GM19455 (cell line): ENCODE measurements around the gene GH2.

Experiments
- ATAC-seq: cut with Tn5 transposase; IDR thresholded peaks from one replicate; pipeline ENCODE4 v1.9.1; 2021; ENCODE audit not compliant: unreplicated experiment

Gene GH2

DNA sequence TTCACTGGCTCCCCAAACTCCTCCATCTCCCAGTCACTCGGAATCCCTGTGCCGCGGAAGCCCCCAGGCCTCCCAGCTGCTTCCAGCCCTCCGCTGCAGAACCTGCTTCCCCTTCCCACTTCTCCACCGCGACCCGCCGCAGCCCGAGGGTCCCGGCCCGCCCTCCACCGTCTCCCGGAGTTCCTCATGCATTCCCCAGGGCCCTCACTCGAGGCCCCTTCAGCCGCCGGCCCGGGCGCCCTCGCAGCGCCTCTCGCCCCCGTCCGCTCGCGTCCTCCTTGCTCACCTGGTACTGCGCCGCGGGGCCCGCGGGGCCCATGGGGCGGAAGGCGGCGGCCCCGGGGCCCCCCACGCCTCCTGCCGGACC, 39.6 kb downstream of the GH2 start:
- peak; percentile 31 for ATAC-seq

DNA sequence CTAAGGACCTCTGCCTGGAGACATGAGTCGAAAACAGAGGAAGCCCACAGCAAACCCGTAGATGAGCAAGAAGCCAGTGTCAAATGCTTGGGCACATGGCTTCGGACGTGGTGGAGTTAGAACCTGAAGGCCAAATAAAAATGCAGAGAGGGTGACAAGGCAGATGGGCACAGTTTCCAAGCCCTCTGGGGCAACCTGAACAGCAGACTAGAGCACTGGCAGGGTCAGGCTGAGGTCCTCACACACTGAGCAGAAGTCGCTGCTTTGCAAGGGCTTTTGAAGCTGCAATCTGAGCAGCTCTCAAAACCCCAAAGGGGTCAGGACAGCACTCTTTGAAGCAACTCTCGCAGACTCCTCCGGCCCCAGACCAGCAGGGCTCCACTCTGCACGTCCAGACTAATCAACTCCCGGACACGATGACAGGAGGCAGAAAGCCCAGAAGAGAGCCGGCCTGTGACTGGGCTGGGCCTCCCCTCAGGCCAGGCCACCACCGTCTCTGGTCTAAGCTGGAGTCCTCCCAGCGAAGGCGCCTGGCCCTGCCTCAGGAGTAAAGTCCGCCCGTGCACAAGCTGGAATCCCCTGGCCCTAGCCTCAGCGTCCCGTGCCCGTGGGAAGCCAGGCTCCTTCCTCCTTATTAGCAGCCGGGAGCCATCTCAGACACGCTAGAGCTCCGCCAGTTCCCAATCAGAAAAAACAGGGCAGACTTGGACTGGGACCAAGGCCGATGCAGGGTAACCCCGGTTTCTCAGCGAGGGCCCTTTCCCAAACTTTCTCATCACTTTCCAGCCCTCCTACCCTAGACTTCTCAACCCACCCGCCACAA, 40.2 kb downstream of the GH2 start:
- ATAC-seq = no peak

DNA sequence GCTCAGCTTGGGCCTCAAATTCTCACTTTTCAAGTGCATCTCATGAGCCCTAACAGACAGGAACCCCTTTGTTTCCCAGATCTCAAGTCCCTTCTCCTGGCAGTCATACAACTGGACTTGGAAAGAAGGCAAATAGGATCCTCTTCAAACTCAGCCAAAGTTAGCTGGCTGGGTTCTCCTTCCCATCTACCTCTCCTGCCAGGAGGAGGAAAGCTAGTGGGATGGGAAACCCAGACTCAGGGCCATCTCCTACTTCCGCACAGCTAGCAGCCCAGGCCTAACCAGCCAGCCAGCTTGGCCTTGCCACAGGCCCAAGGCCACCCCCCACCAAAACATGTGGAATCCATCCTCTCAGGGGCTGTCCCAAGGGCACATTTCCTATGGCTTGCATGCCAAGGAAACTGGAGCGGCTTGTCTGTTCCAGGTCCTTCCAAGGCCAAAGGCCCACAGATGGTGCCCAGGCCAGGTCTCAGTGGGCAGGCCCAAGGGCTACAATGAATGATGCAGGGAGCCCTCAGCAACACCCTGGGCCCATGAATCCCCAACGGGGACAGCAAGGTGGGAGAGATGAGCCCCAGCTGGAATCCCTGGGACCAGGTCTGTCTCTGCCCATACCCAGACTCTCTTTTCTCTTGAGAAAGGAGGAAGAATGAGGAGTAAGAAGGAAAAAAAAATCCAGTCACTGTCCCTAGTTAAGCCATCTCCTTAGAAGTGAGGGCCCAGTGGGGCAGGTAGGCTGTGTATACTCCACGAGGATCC, 41.0 kb downstream of the GH2 start:
- ATAC-seq = no peak

DNA sequence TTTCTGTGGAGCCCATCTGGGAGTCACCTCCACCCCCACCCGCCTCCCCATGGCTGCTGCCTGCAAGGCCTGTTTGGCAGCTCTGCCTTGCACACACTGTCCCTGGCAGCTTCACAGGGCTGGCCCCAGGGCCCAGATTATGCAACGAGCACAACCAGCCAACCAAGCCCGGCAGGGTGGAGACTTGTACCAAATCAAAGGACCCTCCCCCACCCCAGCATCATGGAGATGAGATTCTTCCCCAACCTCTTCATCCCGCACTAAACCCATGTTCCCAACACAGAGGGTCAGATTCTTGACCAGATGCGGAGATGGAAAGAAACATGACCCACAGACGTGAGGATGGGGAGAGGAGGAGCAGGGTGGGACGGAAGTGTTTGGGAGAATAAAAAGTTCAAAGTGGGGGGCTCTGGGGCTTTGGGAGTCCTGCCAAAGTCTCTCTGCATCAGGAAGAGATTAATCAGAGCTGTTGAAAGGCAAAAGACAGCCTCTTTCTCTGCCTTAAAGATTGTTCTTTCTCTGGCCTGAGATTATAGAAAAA, 43.0 kb downstream of the GH2 start:
- no peak for ATAC-seq

DNA sequence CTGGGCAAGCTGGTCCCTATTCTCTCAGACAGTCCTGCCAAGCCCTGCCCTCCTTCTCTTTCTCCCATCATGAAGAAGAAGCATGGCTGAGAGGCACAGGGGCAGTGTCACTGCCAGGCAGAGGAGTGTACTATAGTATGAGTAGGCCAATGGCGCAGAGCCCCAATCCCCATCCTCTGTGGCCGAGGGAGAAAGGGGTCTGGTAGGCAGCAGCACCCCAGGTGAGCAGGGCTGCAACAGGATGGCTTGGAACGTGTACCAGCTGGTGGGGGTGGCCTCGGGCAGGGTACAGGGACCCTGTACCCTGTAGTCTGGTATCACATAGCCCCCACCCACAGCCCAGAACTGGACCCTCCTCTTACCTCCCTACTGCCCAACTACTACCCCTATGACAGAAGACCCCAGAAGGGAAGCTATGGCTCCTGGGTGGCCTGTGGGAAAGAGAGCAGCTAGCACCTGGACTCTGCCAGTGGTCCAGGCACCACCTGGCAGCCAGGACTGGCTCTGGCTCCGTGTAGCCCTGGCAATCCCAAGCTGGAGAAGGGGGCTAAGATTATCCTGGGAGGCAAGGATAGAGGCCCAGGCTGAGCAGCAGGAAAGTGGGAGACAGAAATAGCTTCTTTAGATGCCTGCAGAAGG, 43.7 kb downstream of the GH2 start:
- ATAC-seq = no peak

DNA sequence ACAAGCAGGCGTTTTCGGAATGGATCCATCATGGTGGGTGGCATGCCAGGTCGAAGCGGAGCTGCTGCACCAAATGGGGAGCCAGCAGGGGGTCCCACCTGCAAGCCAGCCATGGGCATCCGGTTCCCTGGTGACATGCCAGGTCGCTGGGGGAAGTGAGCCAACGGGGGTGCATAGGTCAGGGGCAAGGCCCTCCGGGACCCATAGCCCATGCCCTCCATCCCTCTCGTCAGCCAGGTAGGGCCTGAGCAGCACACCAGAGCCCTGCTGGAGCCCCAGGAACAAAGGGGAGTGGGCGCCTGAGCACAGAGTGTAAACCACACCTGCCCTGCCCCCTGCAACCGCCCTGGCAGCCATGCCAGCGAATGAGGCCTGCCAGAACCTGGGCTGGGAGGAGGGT, 44.3 kb downstream of the GH2 start:
- no peak for ATAC-seq

DNA sequence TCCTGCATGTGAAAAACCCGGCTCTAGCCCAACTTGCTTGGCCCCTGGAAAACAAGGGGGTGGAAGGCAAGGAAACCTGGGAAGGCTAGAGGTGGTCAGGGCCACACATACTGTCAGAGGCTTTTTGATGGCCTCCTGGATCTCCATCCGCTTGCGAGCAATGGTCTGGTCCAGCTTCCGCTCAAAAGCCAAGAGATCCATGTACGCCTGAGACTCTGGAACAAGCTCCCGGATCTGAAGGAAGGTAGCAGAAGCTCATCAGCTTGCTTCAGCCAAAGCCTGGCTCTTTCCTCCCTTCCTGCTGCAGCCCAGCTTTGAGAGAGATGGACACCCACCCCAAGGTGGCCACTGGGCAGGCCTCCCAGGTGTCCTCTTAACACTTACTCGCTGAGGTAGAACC, 44.9 kb downstream of the GH2 start:
- ATAC-seq = no peak

DNA sequence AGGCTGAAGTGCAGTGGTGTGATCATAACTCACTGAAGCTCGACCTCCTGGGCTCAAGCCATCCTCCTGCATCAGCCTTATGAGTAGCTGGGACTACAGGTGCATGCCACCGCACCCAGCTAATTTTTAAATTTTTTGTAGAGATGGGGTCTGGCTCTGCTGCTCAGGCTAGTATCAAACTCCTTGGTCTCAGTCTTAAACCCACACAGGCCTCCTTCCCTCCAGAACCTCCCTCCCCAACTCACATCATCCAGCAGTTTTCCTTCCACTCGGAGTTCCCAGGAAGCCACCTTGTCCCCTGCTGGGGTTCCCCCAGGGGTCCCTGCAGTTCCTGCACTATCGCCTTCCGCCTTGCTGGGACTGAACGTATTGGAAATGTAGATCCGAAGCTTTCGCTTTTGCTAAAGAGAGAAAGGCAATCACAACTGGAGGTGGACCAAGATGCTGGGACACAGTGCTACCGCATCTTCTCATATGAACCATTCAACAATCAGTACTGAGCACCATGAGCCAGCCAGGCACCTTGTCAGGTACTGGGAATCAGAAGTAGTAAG, 46.5 kb downstream of the GH2 start:
- ATAC-seq = no peak

DNA sequence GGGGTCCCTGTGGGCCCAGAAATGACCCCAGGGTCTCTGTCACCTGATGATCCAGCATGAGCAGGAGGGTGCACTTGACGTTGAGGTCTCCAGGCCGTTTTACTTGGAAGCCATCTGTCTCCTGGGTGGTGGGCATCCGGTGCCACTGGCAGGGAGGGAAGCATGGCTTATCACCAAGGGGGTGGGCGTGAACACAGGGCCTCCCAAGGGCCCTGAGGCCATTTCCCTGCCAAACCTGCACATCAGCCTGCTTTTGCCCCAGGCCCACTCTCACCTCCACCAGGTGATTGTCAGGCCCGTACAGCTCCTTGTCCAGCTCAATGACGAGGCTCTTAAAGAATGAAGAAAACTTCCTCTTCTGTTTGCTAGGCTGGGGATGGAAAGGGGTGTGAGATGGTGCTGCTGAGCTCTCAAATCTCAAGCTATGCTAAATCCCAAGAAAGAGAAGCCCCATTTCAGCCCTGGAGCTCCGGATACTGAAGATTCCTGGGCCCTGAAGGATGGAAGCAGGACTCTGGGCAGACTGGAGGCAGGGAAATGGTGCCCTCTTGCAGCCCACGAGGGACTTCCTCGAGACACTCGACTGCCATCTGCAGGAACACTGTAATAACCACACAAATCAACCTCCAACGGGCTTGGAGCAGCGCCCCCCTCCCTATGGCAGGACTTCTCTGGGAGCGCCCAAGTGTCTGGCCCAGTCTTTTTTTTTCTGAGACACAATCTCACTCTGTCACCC, 47.1 kb downstream of the GH2 start:
- ATAC-seq = no peak

DNA sequence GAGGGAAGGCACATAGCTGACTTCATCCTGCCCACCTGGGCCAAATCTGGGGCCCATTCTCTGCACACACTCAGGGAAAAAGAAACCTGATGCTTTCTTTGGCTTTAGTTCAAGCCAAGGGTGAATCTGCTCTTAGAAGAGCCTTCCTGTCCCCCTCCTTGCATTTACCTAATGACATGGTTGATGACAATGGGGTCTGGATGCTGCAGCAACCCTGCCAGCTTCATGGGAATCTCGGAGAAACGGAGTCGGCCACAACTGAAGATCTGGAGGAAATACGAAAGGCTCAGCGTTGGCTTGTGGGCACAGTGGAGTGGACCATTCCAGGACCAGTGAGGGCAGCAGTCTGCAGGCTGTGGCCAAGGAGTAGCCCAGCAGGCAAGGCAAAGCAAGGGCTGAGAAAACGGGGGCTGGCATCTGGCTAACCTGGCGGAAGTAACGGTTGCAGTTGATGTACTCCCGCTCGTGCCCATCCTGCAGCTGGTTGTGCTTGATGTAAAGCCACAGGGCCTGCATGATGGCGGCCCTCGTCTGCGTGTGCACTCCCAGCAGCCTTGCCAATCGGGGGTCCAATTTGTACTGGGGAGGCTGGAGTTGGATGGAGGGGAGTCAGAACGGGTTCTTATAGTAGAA, 47.9 kb downstream of the GH2 start:
- ATAC-seq = no peak

DNA sequence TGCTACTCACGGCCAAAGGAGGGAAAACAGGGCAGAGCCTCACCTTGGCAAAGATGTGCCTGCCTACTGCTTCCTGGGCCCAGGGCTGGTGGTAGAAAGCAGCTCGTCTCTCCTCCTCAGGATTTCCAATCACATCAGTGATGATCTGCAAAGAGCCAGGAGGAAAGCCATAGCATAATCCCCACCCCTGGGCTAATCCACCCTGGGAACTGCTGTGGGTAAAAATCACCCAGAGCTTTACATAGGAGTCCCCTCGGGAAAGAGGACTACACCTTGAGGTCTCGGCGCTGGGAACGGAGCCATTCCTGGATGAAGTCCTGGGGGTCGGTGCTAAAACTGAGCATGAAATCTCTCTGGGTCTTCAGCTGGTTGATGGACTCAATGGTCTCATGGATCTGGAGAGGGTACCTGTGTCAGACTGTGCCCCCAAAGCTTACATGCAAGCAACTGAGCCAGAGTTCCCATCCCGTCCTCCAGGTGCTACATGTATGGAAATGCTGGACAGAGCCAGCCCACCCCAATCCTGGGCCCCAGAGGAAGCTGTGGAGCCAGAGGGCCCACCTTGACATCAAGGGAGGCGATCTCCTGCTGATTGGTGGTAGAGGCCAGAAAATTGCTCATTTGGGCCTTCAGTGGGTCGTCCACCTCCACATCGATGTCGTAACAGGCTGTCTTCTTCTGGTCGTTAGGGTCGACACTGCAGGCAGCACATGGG, 48.6 kb downstream of the GH2 start:
- no peak for ATAC-seq

DNA sequence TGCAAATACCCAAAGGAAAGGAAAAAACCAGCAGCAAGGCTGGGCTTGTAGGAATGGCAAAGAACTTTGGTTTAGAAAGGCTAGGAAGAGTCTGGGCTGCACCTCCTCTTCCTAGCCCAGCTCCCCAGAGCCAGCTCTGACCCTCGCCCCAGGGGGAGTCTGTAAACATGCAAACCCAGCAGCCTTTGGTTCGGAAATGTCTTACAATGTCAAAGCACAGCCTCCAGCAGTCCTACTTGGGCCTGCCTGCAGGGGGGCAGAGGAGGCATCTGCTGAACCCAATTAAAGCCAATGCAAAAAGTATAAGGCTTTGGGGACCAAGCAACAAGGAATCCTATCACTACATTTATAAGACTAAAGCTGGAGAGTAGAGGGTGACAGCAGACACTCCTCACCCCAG, 49.3 kb downstream of the GH2 start:
- ATAC-seq = no peak

DNA sequence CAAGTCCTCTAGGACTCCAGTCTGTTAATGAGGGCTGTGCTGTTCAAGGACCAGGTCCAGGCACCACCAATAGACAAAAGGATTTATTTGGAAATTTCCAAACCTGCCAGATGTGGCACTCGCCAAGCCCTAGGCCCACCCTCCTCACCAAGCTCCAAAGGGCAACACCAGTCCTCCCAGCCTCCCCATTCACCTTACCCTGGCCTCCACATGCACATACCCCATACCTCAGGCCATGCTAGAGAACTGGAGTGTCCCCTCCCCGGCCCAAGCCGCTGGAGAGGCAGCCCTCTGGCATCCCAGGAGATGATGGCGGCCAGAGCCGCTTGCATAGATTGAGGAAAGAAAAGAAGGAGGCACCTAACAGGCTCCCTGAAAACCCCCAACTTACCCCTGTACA, 49.7 kb downstream of the GH2 start:
- no peak for ATAC-seq

DNA sequence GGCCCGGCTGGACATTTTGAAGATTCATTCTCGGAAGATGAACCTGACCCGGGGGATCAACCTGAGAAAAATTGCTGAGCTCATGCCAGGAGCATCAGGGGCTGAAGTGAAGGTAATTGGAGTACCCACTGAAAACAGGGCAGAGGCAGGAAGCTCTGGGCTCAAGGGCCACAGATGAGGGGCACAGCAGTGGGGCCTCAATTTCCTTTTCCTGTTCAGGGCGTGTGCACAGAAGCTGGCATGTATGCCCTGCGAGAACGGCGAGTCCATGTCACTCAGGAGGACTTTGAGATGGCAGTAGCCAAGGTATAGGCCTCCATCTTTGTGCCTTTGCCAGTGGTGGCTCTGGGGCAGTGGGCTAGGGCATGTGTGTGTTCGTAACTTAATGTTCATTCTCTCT, 50.2 kb downstream of the GH2 start:
- ATAC-seq = no peak

DNA sequence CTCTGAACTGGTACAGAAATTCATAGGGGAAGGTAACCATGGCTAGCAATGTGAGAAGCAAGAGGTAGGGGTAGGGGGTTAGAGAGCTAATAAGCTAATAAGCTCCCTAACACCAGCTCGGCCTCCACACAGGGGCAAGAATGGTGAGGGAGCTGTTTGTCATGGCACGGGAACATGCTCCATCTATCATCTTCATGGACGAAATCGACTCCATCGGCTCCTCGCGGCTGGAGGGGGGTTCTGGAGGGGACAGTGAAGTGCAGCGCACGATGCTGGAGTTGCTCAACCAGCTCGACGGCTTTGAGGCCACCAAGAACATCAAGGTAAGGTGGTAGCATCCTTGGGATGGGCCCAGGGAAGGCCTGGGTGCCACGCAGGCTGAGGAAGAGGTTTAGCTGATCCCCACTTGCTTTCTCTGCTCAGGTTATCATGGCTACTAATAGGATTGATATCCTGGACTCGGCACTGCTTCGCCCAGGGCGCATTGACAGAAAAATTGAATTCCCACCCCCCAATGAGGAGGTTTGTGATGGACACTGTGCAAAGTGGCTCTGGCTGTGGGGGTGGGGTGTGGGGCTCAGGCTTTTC, 50.7 kb downstream of the GH2 start:
- no peak for ATAC-seq

DNA sequence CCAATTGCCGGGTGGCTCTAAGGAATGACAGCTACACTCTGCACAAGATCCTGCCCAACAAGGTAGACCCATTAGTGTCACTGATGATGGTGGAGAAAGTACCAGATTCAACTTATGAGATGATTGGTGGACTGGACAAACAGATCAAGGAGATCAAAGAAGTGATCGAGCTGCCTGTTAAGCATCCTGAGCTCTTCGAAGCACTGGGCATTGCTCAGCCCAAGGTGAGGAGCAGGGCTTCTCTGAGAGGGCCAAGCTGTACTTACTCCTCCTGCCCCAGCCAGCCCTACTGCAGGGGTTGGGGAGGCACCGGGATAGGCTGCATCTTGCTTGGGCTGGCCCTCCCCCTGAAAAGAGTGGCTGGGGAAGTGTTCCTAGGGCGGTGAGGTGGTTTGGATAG, 51.5 kb downstream of the GH2 start:
- ATAC-seq = no peak
